Measurements from ENCODE around the gene MTHFD1L. TPM values are rescaled to one million over a fixed set of nuclear protein-coding genes. Genes with fewer than 3 reads are reported as not detected.

Gene MTHFD1L
- total and polyA plus RNA-seq, 8 donors, result 1.8 to 16.3 (median 8.8) TPM

DNA sequence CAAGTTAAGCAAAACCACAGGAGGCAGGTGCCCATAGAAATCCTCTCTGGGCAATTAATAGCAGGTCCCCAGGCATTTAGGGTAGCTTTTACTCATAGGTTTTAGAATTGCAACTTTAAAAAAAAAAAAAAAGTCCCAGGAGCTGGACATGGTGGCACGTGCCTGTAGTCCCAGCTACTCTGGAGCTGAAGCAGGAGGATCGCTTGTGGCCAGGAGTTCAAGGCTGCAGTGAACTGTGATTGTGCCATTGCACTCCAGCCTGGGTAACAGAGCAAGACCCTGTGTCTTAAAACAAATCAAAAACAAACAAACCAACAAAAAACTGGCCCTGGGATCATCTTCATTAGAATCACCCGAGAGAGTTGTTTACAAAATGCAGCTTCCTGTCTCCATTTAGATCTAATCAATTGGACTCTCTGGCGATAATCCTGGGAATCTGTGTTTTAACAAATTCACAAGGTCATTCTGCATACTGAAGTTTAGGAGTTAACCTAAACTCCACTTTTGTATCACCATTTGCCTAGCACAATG lies 242.5 kb downstream of the MTHFD1L start:
- no peaks in the 10 kb centered on the region for H3K36me3 ChIP-seq
- H3K4me3 ChIP-seq, result no peak overlapping the region
- no peaks in the 10 kb centered on the region for H3K9me3 ChIP-seq
- intact Hi-C loops (cut with DNase I; ENCODE audit: low total_unique reads), result no loop called here
- no peaks in the 10 kb centered on the region for H3K27me3 ChIP-seq
- WGBS, 5 donors, result 55 to 72% (median 63%) methylated on average over 4 of the region's 4 CpGs
- DNase-seq, result no peak
- no peaks in the 10 kb centered on the region for H3K4me1 ChIP-seq
- TF ChIP-seq POLR2AphosphoS5 (IDR thresholded peaks at IDR 0.05), result no peak
- no peak for TF ChIP-seq POLR2A (IDR thresholded peaks at IDR 0.05)
- TF ChIP-seq, protein P1, sequence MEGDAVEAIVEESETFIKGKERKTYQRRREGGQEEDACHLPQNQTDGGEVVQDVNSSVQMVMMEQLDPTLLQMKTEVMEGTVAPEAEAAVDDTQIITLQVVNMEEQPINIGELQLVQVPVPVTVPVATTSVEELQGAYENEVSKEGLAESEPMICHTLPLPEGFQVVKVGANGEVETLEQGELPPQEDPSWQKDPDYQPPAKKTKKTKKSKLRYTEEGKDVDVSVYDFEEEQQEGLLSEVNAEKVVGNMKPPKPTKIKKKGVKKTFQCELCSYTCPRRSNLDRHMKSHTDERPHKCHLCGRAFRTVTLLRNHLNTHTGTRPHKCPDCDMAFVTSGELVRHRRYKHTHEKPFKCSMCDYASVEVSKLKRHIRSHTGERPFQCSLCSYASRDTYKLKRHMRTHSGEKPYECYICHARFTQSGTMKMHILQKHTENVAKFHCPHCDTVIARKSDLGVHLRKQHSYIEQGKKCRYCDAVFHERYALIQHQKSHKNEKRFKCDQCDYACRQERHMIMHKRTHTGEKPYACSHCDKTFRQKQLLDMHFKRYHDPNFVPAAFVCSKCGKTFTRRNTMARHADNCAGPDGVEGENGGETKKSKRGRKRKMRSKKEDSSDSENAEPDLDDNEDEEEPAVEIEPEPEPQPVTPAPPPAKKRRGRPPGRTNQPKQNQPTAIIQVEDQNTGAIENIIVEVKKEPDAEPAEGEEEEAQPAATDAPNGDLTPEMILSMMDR (IDR thresholded peaks at IDR 0.05), result no peak
- no peak for TF ChIP-seq EP300 (IDR thresholded peaks at IDR 0.05)
- no peak overlapping the region for H3K27ac ChIP-seq

DNA sequence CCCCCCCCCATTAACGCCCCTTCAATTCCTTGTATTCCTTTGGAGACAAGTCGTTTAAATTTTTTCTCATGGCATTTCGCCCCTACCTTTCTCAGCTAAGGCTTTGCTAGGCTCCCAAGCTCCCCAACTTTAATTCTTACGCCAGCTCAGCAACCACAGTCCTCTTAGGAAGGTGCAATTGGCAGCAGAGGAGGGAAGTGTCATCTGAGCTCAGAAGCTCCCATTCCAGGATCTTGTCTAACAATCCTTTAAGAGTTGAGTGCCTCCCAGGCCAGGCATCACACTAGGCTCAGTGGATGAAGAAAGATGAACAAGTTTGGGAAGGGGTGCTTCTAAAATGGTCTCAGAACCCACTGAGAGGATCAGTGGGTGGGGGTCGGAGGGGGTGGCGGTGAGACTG lies 243.0 kb downstream of the MTHFD1L start:
- H3K27ac ChIP-seq, result no peak overlapping the region
- WGBS, 5 donors, result 66 to 82% (median 78%) methylated on average over 6 of the region's 6 CpGs
- TF ChIP-seq EP300 (IDR thresholded peaks at IDR 0.05), result no peak
- no peak for TF ChIP-seq POLR2A (IDR thresholded peaks at IDR 0.05)
- TF ChIP-seq POLR2AphosphoS5 (IDR thresholded peaks at IDR 0.05), result no peak
- TF ChIP-seq, protein P1 (IDR thresholded peaks at IDR 0.05), result no peak

DNA sequence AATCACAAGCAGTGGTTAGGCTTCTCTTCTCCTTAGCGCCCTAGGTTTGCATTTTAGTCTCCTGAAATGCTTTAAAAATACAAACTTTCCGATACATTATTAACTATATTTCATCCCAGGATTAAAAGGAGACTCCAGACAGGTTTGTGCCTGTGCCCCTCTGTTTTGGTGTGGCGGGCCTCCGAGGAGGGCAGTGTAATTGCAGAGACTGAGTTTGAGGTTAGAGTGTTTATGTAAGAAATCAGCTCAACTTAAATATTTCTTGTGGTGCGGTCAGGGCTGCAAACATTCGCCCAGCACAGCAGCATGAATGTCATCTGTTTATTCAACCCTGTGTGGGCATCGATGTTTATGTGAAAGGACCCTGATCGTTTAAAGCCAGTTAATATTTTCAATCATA lies 243.9 kb downstream of the MTHFD1L start:
- DNase-seq, result no peak
- intact Hi-C loops (cut with DNase I; ENCODE audit: low total_unique reads), result no loop called here
- H3K36me3 ChIP-seq, result no peaks in the 10 kb centered on the region
- H3K4me1 ChIP-seq, result no peaks in the 10 kb centered on the region
- H3K27ac ChIP-seq, result no peak overlapping the region
- TF ChIP-seq EP300 (IDR thresholded peaks at IDR 0.05) (no peak), POLR2A (IDR thresholded peaks at IDR 0.05) (no peak)
- TF ChIP-seq, protein P1 (IDR thresholded peaks at IDR 0.05), result no peak
- WGBS, 5 donors, result 47 to 52% (median 50%) methylated on average over 8 of the region's 8 CpGs
- H3K9me3 ChIP-seq, result no peaks in the 10 kb centered on the region
- no peak overlapping the region for H3K4me3 ChIP-seq
- no peaks in the 10 kb centered on the region for H3K27me3 ChIP-seq

More for the DNA sequence above, 243.0 kb downstream of the MTHFD1L start:
- no peaks in the 10 kb centered on the region for H3K9me3 ChIP-seq
- no peak overlapping the region for H3K4me3 ChIP-seq
- no peaks in the 10 kb centered on the region for H3K4me1 ChIP-seq
- H3K36me3 ChIP-seq, result no peaks in the 10 kb centered on the region
- no peaks in the 10 kb centered on the region for H3K27me3 ChIP-seq
- DNase-seq, result no peak
- intact Hi-C loops (cut with DNase I; ENCODE audit: low total_unique reads), result no loop called here

DNA sequence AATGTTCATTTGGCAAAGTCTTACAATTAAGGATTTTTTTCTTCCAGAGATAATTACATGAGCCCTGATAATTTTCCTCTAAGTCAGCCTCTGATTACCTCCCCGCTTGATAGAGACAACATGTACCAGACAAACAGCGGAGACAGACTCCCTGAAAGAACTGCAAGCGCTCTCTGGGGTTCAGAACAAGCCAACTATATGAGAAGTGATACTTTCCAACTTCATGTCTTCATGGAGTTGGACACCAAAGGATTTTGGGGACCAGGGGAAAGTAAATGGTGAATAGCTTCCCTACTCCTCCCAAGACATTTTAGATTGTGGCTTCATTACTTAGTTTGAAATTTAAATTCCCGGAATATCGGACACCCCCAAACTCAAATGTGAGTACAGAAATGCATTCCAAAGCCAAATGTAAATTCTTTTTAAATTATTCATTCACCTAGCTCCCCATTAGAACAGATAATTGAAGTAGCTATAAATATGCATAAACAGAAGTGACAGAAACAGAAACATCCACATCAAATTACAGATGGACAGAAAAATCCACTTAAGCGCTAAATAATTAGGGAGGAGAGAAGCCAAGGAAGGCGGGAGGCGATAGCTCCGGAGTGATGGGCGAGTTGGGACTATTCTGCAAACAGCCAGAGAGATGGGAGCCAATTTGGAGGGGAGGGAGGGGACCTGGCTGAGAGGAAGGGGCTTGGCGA lies 244.5 kb downstream of the MTHFD1L start:
- intact Hi-C loops (cut with DNase I; ENCODE audit: low total_unique reads), result no loop called here
- TF ChIP-seq POLR2A (IDR thresholded peaks at IDR 0.05), result no peak
- TF ChIP-seq POLR2AphosphoS5 (IDR thresholded peaks at IDR 0.05), result no peak
- TF ChIP-seq, protein P1 (IDR thresholded peaks at IDR 0.05), result no peak
- no peak for TF ChIP-seq EP300 (IDR thresholded peaks at IDR 0.05)
- WGBS, 5 donors, result 73 to 82% (median 78%) methylated on average over 11 of the region's 11 CpGs

More for the DNA sequence above, 244.5 kb downstream of the MTHFD1L start:
- Histone ChIP-seq H3K9me3 (no peaks in the 10 kb centered on the region), H3K27me3 (no peaks in the 10 kb centered on the region), H3K27ac (no peak overlapping the region), H3K4me3 (no peak overlapping the region), H3K36me3 (no peaks in the 10 kb centered on the region), H3K4me1 (no peaks in the 10 kb centered on the region)
- no peak for DNase-seq

Data from stomach (tissue), 9 donors.